ENCODE results near the gene SLC22A7.

GRCh38 chr6:43292341-43292740, 5.7 kb upstream of the SLC22A7 start:
- no peak for TF ChIP-seq TAF1 (IDR thresholded peaks at IDR 0.05; ENCODE audit: borderline replicate concordance, low read depth, low read length)
- TF ChIP-seq POLR2A (IDR thresholded peaks at IDR 0.05; ENCODE audit: low read depth, low read length) = no peak
